DOHH2 (cell line): ENCODE results near the gene FOXJ2.
"Not testable (repeated sequence)": the region's sequence is repeated elsewhere in the genome, so short reads cannot be mapped to it uniquely, and the experiment has no call there.

ENCODE experiments used
- EZH2phosphoT487 ChIP-seq: fragments of 200-600 bp; sonication (generic); IDR thresholded peaks from 2 replicates; pipeline ENCODE4 v1.6.1; 2017; ENCODE audit warnings: borderline replicate concordance, mild to moderate bottlenecking, antibody characterized with exemption, low read length, moderate library complexity, mixed read lengths
- TF ChIP-seq, protein P1 (sequence below): fragments of 200-600 bp; sonication (generic); IDR thresholded peaks from one replicate; pipeline ENCODE4 v1.5.1; 2014; ENCODE audit warnings: antibody characterized with exemption, mild to moderate bottlenecking, low read depth, low read length; ENCODE audit not compliant: poor library complexity, severe bottlenecking

- TF ChIP-seq, protein P1, sequence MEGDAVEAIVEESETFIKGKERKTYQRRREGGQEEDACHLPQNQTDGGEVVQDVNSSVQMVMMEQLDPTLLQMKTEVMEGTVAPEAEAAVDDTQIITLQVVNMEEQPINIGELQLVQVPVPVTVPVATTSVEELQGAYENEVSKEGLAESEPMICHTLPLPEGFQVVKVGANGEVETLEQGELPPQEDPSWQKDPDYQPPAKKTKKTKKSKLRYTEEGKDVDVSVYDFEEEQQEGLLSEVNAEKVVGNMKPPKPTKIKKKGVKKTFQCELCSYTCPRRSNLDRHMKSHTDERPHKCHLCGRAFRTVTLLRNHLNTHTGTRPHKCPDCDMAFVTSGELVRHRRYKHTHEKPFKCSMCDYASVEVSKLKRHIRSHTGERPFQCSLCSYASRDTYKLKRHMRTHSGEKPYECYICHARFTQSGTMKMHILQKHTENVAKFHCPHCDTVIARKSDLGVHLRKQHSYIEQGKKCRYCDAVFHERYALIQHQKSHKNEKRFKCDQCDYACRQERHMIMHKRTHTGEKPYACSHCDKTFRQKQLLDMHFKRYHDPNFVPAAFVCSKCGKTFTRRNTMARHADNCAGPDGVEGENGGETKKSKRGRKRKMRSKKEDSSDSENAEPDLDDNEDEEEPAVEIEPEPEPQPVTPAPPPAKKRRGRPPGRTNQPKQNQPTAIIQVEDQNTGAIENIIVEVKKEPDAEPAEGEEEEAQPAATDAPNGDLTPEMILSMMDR, result not testable (repeated sequence)
- TF ChIP-seq EZH2phosphoT487, result not testable (repeated sequence)
Measured at GRCh38 chr12:7983019-7983418, 49.5 kb upstream of the FOXJ2 start.
